NCI-H2081 treated with DMSO at 0.1 percent for 48 hours (cell line): ENCODE measurements around the gene CYP26B1.

Experiments
- DNase-seq: peaks from one replicate; lab custom pipeline; 2025; lab: John Stamatoyannopoulos, UW

CYP26B1 gene

DNA sequence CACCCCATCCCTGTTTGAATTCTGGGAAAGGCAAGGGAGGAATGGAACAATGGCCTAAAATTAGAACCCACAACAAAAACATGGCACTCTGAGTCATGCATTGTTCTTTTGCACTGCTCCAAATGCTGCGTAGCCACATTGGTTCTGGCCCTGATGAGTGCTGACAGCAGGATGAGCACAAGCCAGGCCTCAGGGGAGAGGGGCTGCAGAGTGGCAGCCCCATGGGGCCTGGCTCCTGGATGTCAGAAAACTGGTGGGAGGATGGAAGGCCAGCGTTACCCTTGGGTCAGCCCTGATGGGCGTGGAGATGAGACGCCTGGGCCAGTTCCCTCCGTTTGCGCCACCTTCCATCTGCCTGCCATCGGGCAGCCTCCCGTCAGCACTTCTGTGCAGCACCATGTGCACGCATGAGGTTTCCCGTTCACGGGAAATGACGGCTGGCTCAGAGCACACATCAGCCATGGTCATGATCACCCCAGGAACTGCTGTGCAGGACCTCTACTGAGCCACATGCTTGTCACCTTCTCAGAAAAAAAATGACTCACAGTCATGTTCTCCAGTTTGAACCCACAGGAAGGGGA, 65.6 kb downstream of the CYP26B1 start:
- DNase-seq, result no peak

DNA sequence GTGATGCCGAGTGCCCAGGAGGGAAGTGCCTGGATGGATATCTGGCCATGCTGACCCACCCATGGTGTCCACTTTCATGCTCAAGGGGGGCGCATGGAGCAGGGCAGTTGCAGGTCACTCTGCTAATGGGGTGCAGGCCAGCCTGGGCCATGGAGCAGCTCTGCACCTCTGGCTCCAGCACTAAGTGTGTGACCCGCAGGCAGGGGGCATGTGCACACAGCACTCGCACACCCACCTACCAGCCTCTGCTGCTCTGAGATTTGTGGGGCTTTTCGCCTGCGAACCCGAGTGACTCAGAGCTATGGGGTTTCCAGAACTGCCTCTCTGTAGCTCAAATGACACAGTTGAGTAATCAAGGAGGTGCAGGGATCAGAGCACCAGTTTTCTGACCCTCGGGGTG, 66.2 kb downstream of the CYP26B1 start:
- no peak for DNase-seq

- DNase-seq, result no peak
Measured at GRCh38 chr2:72080286-72081145, 67.1 kb downstream of the CYP26B1 start.
